Body of pancreas (tissue), 4 donors: Measurements from ENCODE around the gene BCL2L15. TPM values are rescaled to one million over a fixed set of nuclear protein-coding genes. Genes with fewer than 3 reads are reported as not detected.

Experiments used
- ATAC-seq: fragments of 150-250 bp; one replicate; pipeline ENCODE4 v1.9.1; 2016
- DNase-seq, 4 donors: peaks; one replicate each; pipeline ENCODE4 v3.0.0-alpha.2; 2019
- H3K27ac ChIP-seq, 4 donors: fragments of 200-600 bp; sonication (generic); 1 replicate in 3 of 4; 2 replicates in 1 of 4; pipeline versions ENCODE4 v1.5.1 to v1.6.1; 2016 to 2019; ENCODE audit warnings: mild to moderate bottlenecking in 1 of 4, mixed read lengths in 1 of 4, moderate library complexity in 1 of 4
- H3K27me3 ChIP-seq, 2 donors: fragments of 200-600 bp; sonication (generic); one replicate each; pipeline ENCODE4 v1.6.0; 2016; ENCODE audit warnings: mild to moderate bottlenecking in 1 of 2
- H3K36me3 ChIP-seq, 2 donors: fragments of 200-600 bp; sonication (generic); replicated peaks in 1 of 2; 2 replicates each; pipeline ENCODE4 v1.5.1; 2016; ENCODE audit warnings: low read depth in 2 of 2; ENCODE audit not compliant: insufficient read depth in 1 of 2
- H3K4me1 ChIP-seq: fragments of 200-600 bp; sonication (generic); one replicate; pipeline ENCODE4 v1.6.0; 2016
- H3K4me3 ChIP-seq, 2 donors: fragments of 200-600 bp; sonication (generic); 1 replicate in 1 of 2; 2 replicates in 1 of 2; pipeline ENCODE4 v1.5.1; 2016 to 2019
- H3K9me3 ChIP-seq, 3 donors: fragments of 200-600 bp; sonication (generic); 1 replicate in 2 of 3; 2 replicates in 1 of 3; pipeline ENCODE4 v1.5.1; 2016
- CTCF ChIP-seq, 7 experiments: fragments of 450-650 bp in 4 of 7; fragments of 200-600 bp in 3 of 7; sonication (generic) in 3 of 7; IDR thresholded peaks; one replicate each; pipeline ENCODE4 v1.5.1; 2016 to 2019; ENCODE audit warnings: antibody characterized with exemption in 7 of 7
- POLR2A ChIP-seq, 3 donors: fragments of 450-650 bp; IDR thresholded peaks; one replicate each; pipeline ENCODE4 v1.6.1; 2016; ENCODE audit warnings: antibody characterized with exemption in 3 of 3, mild to moderate bottlenecking in 2 of 3
- WGBS, 2 donors: methylation state at CpG; one replicate each; pipeline ENCODE4 v1.1.5; 2017; 5-methylcytosine and 5-hydroxymethylcytosine counted together
- intact Hi-C: fragments of 100-400 bp; cut with DNase I; formaldehyde crosslinking; loops from one replicate; pipeline ENCODE4 v1.15.1; 2023
- total RNA-seq, 2 donors: library from RNA; depleted of rRNA; stranded (reverse); fragments of >200 nt; gene quantifications; one replicate each; pipeline ENCODE4 v1.1.0, GENCODE V29; 2016

Gene BCL2L15
- total RNA-seq, 2 donors from 2014 or later, result 13.5 to 28.0 TPM

GRCh38 chr1:113934511-113935055 lies 47.2 kb upstream of the BCL2L15 start:
- DNase-seq (no peak), ATAC-seq (no peak)
- Histone ChIP-seq H3K4me1 (peaks cover 67% of the 10 kb centered on the region), H3K27ac (peak overlapping the region in 2 of 4 donors; percentile 51 to 98), H3K36me3 (no peaks in the 10 kb centered on the region), H3K9me3 (no peaks in the 10 kb centered on the region), H3K27me3 (no peaks in the 10 kb centered on the region), H3K4me3 (no peak overlapping the region)
- intact Hi-C loops, result no loop called here
- 62 to 68% methylated on average over 5 of the region's 5 CpGs for WGBS, 2 donors
- TF ChIP-seq CTCF (IDR thresholded peaks at IDR 0.05) (no peak), POLR2A (IDR thresholded peaks at IDR 0.05) (no peak)

GRCh38 chr1:113934006-113934405 lies 46.6 kb upstream of the BCL2L15 start:
- H3K27ac ChIP-seq, result peak overlapping the region in 2 of 4 donors; percentile 51 to 98
- intact Hi-C loops, result no loop called here
- H3K4me1 ChIP-seq, result peaks cover 61% of the 10 kb centered on the region
- TF ChIP-seq CTCF (IDR thresholded peaks at IDR 0.05) (no peak), POLR2A (IDR thresholded peaks at IDR 0.05) (no peak)
- H3K9me3 ChIP-seq, result no peaks in the 10 kb centered on the region
- H3K4me3 ChIP-seq, result no peak overlapping the region
- H3K36me3 ChIP-seq, result no peaks in the 10 kb centered on the region
- H3K27me3 ChIP-seq, result no peaks in the 10 kb centered on the region
- ATAC-seq (no peak), DNase-seq (no peak)

- peaks cover 48% of the 10 kb centered on the region for H3K4me1 ChIP-seq
- whole genome bisulfite sequencing, 2 donors, result 1 to 6% methylated on average over 3 of the region's 3 CpGs
- no peaks in the 10 kb centered on the region for H3K9me3 ChIP-seq
- no peaks in the 10 kb centered on the region for H3K27me3 ChIP-seq
- no peak overlapping the region for H3K4me3 ChIP-seq
- ATAC-seq (no peak), DNase-seq (no peak)
- no peaks in the 10 kb centered on the region for H3K36me3 ChIP-seq
- H3K27ac ChIP-seq, result peak overlapping the region in 3 of 4 donors; percentile 92 to 98 (median 98)
- TF ChIP-seq POLR2A (IDR thresholded peaks at IDR 0.05) (no peak), CTCF (IDR thresholded peaks at IDR 0.05) (no peak)
- intact Hi-C loops, result no loop called here
Observed at GRCh38 chr1:113931451-113931851, 44.1 kb upstream of the BCL2L15 start.

- DNase-seq, result peak; percentile 27 to 54 (median 40)
- peak; percentile 16 for ATAC-seq
- intact Hi-C loops, result no loop called here
- H3K4me1 ChIP-seq, result peaks cover 48% of the 10 kb centered on the region
- H3K36me3 ChIP-seq, result no peaks in the 10 kb centered on the region
- no peaks in the 10 kb centered on the region for H3K27me3 ChIP-seq
- TF ChIP-seq POLR2A (IDR thresholded peaks at IDR 0.05) (no peak), CTCF (IDR thresholded peaks at IDR 0.05) (no peak)
- H3K27ac ChIP-seq, result peak overlapping the region in 3 of 4 donors; percentile 92 to 98 (median 98)
- H3K9me3 ChIP-seq, result no peaks in the 10 kb centered on the region
- peak overlapping the region; percentile 72 to 99 for H3K4me3 ChIP-seq
- WGBS, 2 donors, result 1 to 3% methylated on average over 8 of the region's 8 CpGs
Observed at GRCh38 chr1:113930499-113931161, 43.2 kb upstream of the BCL2L15 start.
